OCI-LY3 (cell line): Measurements from ENCODE around the gene MYLK.

ENCODE experiments used
- EZH2phosphoT487 ChIP-seq: fragments of 200-600 bp; shearing (Covaris generic); IDR thresholded peaks from 2 replicates; pipeline ENCODE4 v1.6.1; 2018; ENCODE audit warnings: antibody characterized with exemption, mixed run types, low read depth
- TF ChIP-seq, protein P1 (sequence below): fragments of 200-600, 300-600 bp; sonication (generic); IDR thresholded peaks from 2 replicates; pipeline ENCODE4 v1.5.1; 2014; ENCODE audit warnings: antibody characterized with exemption, low read length, low read depth

DNA sequence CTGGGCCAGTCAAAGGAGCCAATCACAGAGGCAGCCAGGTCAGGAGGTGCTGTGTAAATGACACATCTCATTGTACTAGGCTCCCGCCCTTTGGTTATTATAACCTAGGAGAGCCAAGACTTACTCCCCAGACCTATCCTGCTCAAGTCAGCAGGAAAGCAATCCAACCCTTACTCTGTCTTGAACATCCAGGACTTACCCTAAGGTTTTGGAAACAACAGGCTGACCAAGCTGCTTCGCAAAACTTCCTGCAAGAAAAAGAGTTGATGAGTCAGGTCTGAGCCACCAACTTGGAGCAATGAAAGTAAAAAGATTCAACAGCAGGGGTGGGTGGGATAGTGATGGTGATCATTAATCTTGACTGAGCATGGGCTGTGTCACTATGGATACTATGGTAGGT, 144.4 kb downstream of the MYLK start:
- TF ChIP-seq, protein P1, sequence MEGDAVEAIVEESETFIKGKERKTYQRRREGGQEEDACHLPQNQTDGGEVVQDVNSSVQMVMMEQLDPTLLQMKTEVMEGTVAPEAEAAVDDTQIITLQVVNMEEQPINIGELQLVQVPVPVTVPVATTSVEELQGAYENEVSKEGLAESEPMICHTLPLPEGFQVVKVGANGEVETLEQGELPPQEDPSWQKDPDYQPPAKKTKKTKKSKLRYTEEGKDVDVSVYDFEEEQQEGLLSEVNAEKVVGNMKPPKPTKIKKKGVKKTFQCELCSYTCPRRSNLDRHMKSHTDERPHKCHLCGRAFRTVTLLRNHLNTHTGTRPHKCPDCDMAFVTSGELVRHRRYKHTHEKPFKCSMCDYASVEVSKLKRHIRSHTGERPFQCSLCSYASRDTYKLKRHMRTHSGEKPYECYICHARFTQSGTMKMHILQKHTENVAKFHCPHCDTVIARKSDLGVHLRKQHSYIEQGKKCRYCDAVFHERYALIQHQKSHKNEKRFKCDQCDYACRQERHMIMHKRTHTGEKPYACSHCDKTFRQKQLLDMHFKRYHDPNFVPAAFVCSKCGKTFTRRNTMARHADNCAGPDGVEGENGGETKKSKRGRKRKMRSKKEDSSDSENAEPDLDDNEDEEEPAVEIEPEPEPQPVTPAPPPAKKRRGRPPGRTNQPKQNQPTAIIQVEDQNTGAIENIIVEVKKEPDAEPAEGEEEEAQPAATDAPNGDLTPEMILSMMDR, result no peak
- TF ChIP-seq EZH2phosphoT487, result no peak
